ENCODE data around the gene ELMO3.

GRCh38 chr16:67150833-67151396 lies 48.0 kb upstream of the ELMO3 start, which contains the start of gene B3GNT9:
- no peak for TF ChIP-seq CTCF (IDR thresholded peaks at IDR 0.05; ENCODE audit: insufficient read depth, low read length)
- no peak for TF ChIP-seq POLR2AphosphoS5 (IDR thresholded peaks at IDR 0.05; ENCODE audit: low read depth)

Data from HL-60 (cell line).